Measurements from ENCODE around the gene FAM83C. TPM values are rescaled to one million over a fixed set of nuclear protein-coding genes. Genes with fewer than 3 reads are reported as not detected.

Gene FAM83C
- total RNA-seq, 1 experiment from 2014 or later, result not detected

DNA sequence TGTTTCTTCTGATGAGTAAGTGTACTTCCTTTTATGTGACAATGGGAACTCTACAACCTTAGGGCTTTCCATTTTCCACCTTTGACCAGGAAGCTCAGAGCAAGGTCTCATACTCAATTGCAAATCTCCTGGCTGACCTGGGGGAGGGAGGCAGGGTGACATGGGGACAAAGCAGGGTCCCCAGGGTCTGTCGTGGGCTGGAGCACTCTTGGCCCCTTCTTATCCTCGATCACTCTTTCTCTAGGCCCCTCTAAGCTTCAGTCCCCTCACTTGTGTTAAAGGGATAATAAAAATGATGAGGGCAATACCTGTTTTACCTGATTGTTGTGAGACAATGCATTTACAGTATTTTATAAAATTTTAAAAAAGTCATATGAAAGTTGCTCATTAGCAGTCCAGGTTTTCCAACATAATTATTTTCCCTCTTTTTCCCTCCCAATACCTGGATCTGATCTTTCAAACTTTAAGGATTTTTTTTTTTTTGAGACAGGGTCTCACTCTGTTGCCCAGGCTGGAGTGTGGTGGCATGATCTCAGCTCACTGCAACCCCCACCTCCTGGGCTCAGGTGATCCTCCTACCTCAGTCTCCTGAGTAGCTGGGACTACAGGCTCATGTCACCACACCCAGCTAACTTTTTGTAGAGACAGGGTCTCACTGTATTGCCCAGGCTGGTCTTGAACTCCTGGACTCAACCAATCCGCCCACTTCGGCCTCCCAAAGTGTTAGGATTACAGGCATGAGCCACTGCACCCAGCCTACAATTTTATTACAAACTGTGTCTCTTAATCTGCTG, 8.4 kb upstream of the FAM83C start:
- no TSS peak for BruUV-seq (replicated peaks)
- TF ChIP-seq, protein P1, sequence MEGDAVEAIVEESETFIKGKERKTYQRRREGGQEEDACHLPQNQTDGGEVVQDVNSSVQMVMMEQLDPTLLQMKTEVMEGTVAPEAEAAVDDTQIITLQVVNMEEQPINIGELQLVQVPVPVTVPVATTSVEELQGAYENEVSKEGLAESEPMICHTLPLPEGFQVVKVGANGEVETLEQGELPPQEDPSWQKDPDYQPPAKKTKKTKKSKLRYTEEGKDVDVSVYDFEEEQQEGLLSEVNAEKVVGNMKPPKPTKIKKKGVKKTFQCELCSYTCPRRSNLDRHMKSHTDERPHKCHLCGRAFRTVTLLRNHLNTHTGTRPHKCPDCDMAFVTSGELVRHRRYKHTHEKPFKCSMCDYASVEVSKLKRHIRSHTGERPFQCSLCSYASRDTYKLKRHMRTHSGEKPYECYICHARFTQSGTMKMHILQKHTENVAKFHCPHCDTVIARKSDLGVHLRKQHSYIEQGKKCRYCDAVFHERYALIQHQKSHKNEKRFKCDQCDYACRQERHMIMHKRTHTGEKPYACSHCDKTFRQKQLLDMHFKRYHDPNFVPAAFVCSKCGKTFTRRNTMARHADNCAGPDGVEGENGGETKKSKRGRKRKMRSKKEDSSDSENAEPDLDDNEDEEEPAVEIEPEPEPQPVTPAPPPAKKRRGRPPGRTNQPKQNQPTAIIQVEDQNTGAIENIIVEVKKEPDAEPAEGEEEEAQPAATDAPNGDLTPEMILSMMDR (conservative IDR thresholded peaks at IDR 0.05; ENCODE audit: low read depth, low read length), result no peak
- TF ChIP-seq EZH2 (IDR thresholded peaks at IDR 0.05; ENCODE audit: borderline replicate concordance, low read depth, low read length, poor library complexity, severe bottlenecking), result no peak
- ChIA-PET POLR2A (ENCODE audit: low non-redundant PET) (no interaction called here), CTCF (interaction anchor here (0.6 kb wide), 1 partner anchor 261 kb away, joined by 12 read pairs; no protein-coding TSS in a partner anchor)
- Histone ChIP-seq H3K4me3 (ENCODE audit: low read depth, low read length, poor library complexity, severe bottlenecking) (no peak overlapping the region), H3K4me1 (ENCODE audit: insufficient read depth, low read length, poor library complexity, severe bottlenecking) (no peaks in the 10 kb centered on the region), H3K36me3 (ENCODE audit: insufficient read depth, low read length, poor library complexity, severe bottlenecking) (no peaks in the 10 kb centered on the region), H3K9me3 (ENCODE audit: low read depth, low read length, poor library complexity, severe bottlenecking) (no peaks in the 10 kb centered on the region), H3K27ac (ENCODE audit: low read depth, low read length, poor library complexity, severe bottlenecking) (no peak overlapping the region), H3K27me3 (replicated peaks; ENCODE audit: insufficient read depth, low read depth, low read length, poor library complexity) (no peaks in the 10 kb centered on the region)
- intact Hi-C loops (cut with micrococcal nuclease; ENCODE audit: unreplicated experiment), result loop anchor here (5.0 kb wide), 1 partner anchor 147 kb away; no protein-coding TSS in a partner anchor
- DNase-seq (ENCODE audit: low spot score), result no peak

DNA sequence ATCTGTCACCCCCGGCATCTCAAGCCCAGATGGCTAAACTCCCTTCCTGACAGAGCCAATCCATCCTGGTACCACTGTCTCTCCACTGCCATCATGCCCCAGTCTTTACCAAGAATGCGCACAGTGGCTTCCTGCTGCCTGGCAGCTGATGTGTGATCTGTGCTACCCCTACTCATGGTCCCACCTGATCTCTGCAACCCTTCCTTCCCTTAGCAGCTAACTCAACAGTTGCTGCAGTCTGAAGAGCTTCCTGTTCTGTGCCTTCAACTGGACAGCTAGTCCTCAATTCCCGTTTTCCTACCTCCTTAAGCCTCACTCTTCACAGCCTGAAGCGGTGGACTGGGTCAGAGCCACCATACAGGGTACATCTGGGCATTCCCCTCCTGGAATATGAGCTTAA, 7.6 kb upstream of the FAM83C start:
- Histone ChIP-seq H3K4me1 (ENCODE audit: insufficient read depth, low read length, poor library complexity, severe bottlenecking) (no peaks in the 10 kb centered on the region), H3K27ac (ENCODE audit: low read depth, low read length, poor library complexity, severe bottlenecking) (no peak overlapping the region), H3K9me3 (ENCODE audit: low read depth, low read length, poor library complexity, severe bottlenecking) (no peaks in the 10 kb centered on the region), H3K27me3 (replicated peaks; ENCODE audit: insufficient read depth, low read depth, low read length, poor library complexity) (no peaks in the 10 kb centered on the region), H3K36me3 (ENCODE audit: insufficient read depth, low read length, poor library complexity, severe bottlenecking) (no peaks in the 10 kb centered on the region), H3K4me3 (ENCODE audit: low read depth, low read length, poor library complexity, severe bottlenecking) (no peak overlapping the region)
- no peak for DNase-seq (ENCODE audit: low spot score)
- TF ChIP-seq, protein P1 (conservative IDR thresholded peaks at IDR 0.05; ENCODE audit: low read depth, low read length), result no peak
- TF ChIP-seq EZH2 (IDR thresholded peaks at IDR 0.05; ENCODE audit: borderline replicate concordance, low read depth, low read length, poor library complexity, severe bottlenecking), result no peak
- CTCF ChIA-PET, result no interaction called here
- POLR2A ChIA-PET (ENCODE audit: low non-redundant PET), result no interaction called here
- intact Hi-C loops (cut with micrococcal nuclease; ENCODE audit: unreplicated experiment), result loop anchor here (5.0 kb wide), 1 partner anchor 148 kb away; no protein-coding TSS in a partner anchor
- BruUV-seq (replicated peaks), result no TSS peak

DNA sequence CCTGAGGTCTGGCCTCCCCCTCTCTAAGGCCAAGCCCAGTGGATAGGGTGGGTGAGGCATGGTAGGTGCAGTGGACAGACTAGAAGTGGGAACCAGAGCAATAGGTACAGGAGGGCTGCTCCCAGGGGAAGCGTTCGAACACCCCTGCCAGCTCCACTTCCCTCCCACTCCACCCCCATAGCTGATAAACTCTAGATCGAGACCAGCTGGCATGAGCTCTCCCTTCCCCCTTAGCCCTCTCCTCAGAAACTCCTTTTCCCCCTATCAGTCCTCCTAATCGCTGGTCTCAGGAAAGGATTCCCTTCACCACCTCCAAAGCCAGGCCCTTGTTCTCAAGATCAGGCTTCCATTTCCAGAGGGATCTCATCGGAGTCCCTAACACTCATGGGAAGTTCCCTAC, 6.0 kb upstream of the FAM83C start:
- no TSS peak for BruUV-seq (replicated peaks)
- Histone ChIP-seq H3K4me3 (ENCODE audit: low read depth, low read length, poor library complexity, severe bottlenecking) (no peak overlapping the region), H3K4me1 (ENCODE audit: insufficient read depth, low read length, poor library complexity, severe bottlenecking) (no peaks in the 10 kb centered on the region), H3K9me3 (ENCODE audit: low read depth, low read length, poor library complexity, severe bottlenecking) (no peaks in the 10 kb centered on the region), H3K27ac (ENCODE audit: low read depth, low read length, poor library complexity, severe bottlenecking) (no peak overlapping the region), H3K27me3 (replicated peaks; ENCODE audit: insufficient read depth, low read depth, low read length, poor library complexity) (no peaks in the 10 kb centered on the region), H3K36me3 (ENCODE audit: insufficient read depth, low read length, poor library complexity, severe bottlenecking) (no peaks in the 10 kb centered on the region)
- ChIA-PET POLR2A (ENCODE audit: low non-redundant PET) (interaction anchor here (0.6 kb wide), 1 partner anchor 388 kb away, joined by 3 read pairs; no protein-coding TSS in a partner anchor), CTCF (interaction anchor here (1.0 kb wide), 1 partner anchor 10 kb away, joined by 4 read pairs; no protein-coding TSS in a partner anchor)
- DNase-seq (ENCODE audit: low spot score), result no peak
- intact Hi-C loops (cut with micrococcal nuclease; ENCODE audit: unreplicated experiment), result no loop called here
- TF ChIP-seq EZH2 (IDR thresholded peaks at IDR 0.05; ENCODE audit: borderline replicate concordance, low read depth, low read length, poor library complexity, severe bottlenecking), result no peak
- TF ChIP-seq, protein P1 (conservative IDR thresholded peaks at IDR 0.05; ENCODE audit: low read depth, low read length), result no peak

Data from A673 (cell line).